ENCODE data around the gene ATAD3A.
A peak's percentile ranks its signal among the peaks of the same experiment; 100 is the strongest.
"Not testable (repeated sequence)": the region's sequence is repeated elsewhere in the genome, so short reads cannot be mapped to it uniquely, and the experiment has no call there.

ATAD3A gene

GRCh38 chr1:1470626-1471388 is 41.2 kb upstream of the ATAD3A start:
- H3K27ac ChIP-seq (ENCODE audit: low read depth, low read length) = peak overlapping the region; percentile 57
- TF ChIP-seq EZH2phosphoT487 (IDR thresholded peaks at IDR 0.05; ENCODE audit: borderline replicate concordance, low read length) = no peak
- no peak for TF ChIP-seq CTCF (IDR thresholded peaks at IDR 0.05; ENCODE audit: low read depth, low read length, poor library complexity, severe bottlenecking)
- peaks cover 16% of the 10 kb centered on the region for H3K4me1 ChIP-seq (ENCODE audit: control insufficient read depth, low read length)
- H3K36me3 ChIP-seq (ENCODE audit: control insufficient read depth, low read length) = peaks cover 14% of the 10 kb centered on the region
- peaks cover 1% of the 10 kb centered on the region for H3K27me3 ChIP-seq (ENCODE audit: control insufficient read depth, low read length)
- H3K9me3 ChIP-seq (ENCODE audit: control insufficient read depth, insufficient read depth, low read length) = no peaks in the 10 kb centered on the region
- peaks cover 6% of the 10 kb centered on the region; the same call in 1 of the 2 replicates for H4K20me1 ChIP-seq (ENCODE audit: control insufficient read depth, insufficient read depth, low read depth, low read length)
- peak overlapping the region; percentile 100 for H3K4me3 ChIP-seq (ENCODE audit: low read length)
- H3K4me2 ChIP-seq (ENCODE audit: low read length) = peak overlapping the region; percentile 92
- no peaks in the 10 kb centered on the region for H3K9me2 ChIP-seq (replicated peaks; ENCODE audit: control insufficient read depth, low read length)
- H3K79me2 ChIP-seq (ENCODE audit: control insufficient read depth, low read length) = peaks cover 51% of the 10 kb centered on the region
- peaks cover 10% of the 10 kb centered on the region for H3F3A ChIP-seq (ENCODE audit: control insufficient read depth, insufficient read depth)

- TF ChIP-seq CTCF (IDR thresholded peaks at IDR 0.05; ENCODE audit: low read depth, low read length, poor library complexity, severe bottlenecking) = no peak
- TF ChIP-seq EZH2phosphoT487 (IDR thresholded peaks at IDR 0.05; ENCODE audit: borderline replicate concordance, low read length) = no peak
- peak within 1 kb of the TSS; percentile 100 for H3K4me3 ChIP-seq (ENCODE audit: low read length)
- peaks cover 16% of the 10 kb centered on the region for H3K4me1 ChIP-seq (ENCODE audit: control insufficient read depth, low read length)
- H3K36me3 ChIP-seq (ENCODE audit: control insufficient read depth, low read length) = peaks cover 14% of the 10 kb centered on the region
- H3F3A ChIP-seq (ENCODE audit: control insufficient read depth, insufficient read depth) = peaks cover 10% of the 10 kb centered on the region
- peaks cover 6% of the 10 kb centered on the region; the same call in 1 of the 2 replicates for H4K20me1 ChIP-seq (ENCODE audit: control insufficient read depth, insufficient read depth, low read depth, low read length)
- H3K4me2 ChIP-seq (ENCODE audit: low read length) = peak within 1 kb of the TSS; percentile 92
- H3K9me3 ChIP-seq (ENCODE audit: control insufficient read depth, insufficient read depth, low read length) = no peaks in the 10 kb centered on the region
- peak within 1 kb of the TSS; percentile 57 for H3K27ac ChIP-seq (ENCODE audit: low read depth, low read length)
- H3K27me3 ChIP-seq (ENCODE audit: control insufficient read depth, low read length) = no peaks in the 10 kb centered on the region
- H3K79me2 ChIP-seq (ENCODE audit: control insufficient read depth, low read length) = peaks cover 59% of the 10 kb centered on the region
- H3K9me2 ChIP-seq (replicated peaks; ENCODE audit: control insufficient read depth, low read length) = no peaks in the 10 kb centered on the region
Measured at GRCh38 chr1:1471389-1472052, 40.4 kb upstream of the ATAD3A start, which contains the start of gene ATAD3B. Gene ATAD3B (plus strand): TSS chr1:1471765. CDS start chr1:1471885, 120 bp downstream.

GRCh38 chr1:1472053-1472876 is 39.7 kb upstream of the ATAD3A start:
- H3K27ac ChIP-seq (ENCODE audit: low read depth, low read length) = peak overlapping the region; percentile 34; the same call in 1 of the 2 replicates
- H3K4me2 ChIP-seq (ENCODE audit: low read length) = peak overlapping the region; percentile 76
- not testable (repeated sequence) for H3K9me2 ChIP-seq (replicated peaks; ENCODE audit: control insufficient read depth, low read length); H3K9me3 ChIP-seq (ENCODE audit: control insufficient read depth, insufficient read depth, low read length); H3K27me3 ChIP-seq (ENCODE audit: control insufficient read depth, low read length); H3F3A ChIP-seq (ENCODE audit: control insufficient read depth, insufficient read depth); H4K20me1 ChIP-seq (ENCODE audit: control insufficient read depth, insufficient read depth, low read depth, low read length)
- H3K36me3 ChIP-seq (ENCODE audit: control insufficient read depth, low read length) = peaks cover 21% of the 10 kb centered on the region
- H3K4me3 ChIP-seq (ENCODE audit: low read length) = peak overlapping the region; percentile 81
- peaks cover 66% of the 10 kb centered on the region for H3K79me2 ChIP-seq (ENCODE audit: control insufficient read depth, low read length)
- peaks cover 16% of the 10 kb centered on the region for H3K4me1 ChIP-seq (ENCODE audit: control insufficient read depth, low read length)

GRCh38 chr1:1476011-1476410 is 36.0 kb upstream of the ATAD3A start:
- not testable (repeated sequence) for H3K27ac ChIP-seq (ENCODE audit: low read depth, low read length); H3K4me1 ChIP-seq (ENCODE audit: control insufficient read depth, low read length); H3F3A ChIP-seq (ENCODE audit: control insufficient read depth, insufficient read depth); H3K9me3 ChIP-seq (ENCODE audit: control insufficient read depth, insufficient read depth, low read length); H3K9me2 ChIP-seq (replicated peaks; ENCODE audit: control insufficient read depth, low read length); H4K20me1 ChIP-seq (ENCODE audit: control insufficient read depth, insufficient read depth, low read depth, low read length); H3K27me3 ChIP-seq (ENCODE audit: control insufficient read depth, low read length); H3K4me2 ChIP-seq (ENCODE audit: low read length); H3K4me3 ChIP-seq (ENCODE audit: low read length)
- H3K79me2 ChIP-seq (ENCODE audit: control insufficient read depth, low read length) = peaks cover 65% of the 10 kb centered on the region
- peaks cover 37% of the 10 kb centered on the region for H3K36me3 ChIP-seq (ENCODE audit: control insufficient read depth, low read length)
